Heart right ventricle (tissue), 16 donors: ENCODE data around the gene MPV17L. TPM values are rescaled to one million over a fixed set of nuclear protein-coding genes. Genes with fewer than 3 reads are reported as not detected.
"Not testable (repeated sequence)": the region's sequence is repeated elsewhere in the genome, so short reads cannot be mapped to it uniquely, and the experiment has no call there.

Experiments
- ATAC-seq, 8 donors: fragments of 200-7000 bp; cut with Tn5 transposase; one replicate each; pipeline ENCODE4 v1.9.1; 2020; ENCODE audit warnings: mild to moderate bottlenecking in 8 of 8, moderate library complexity in 8 of 8, moderate number of reproducible peaks in 1 of 8
- DNase-seq, 2 donors: peaks; one replicate each; pipeline ENCODE4 v3.0.0-alpha.2; 2020
- H3K27ac ChIP-seq, 10 donors: fragments of 200-600 bp; sonication (generic) in 2 of 10; one replicate each; pipeline versions ENCODE4 v1.5.0 to v1.8.0; 2020 to 2022; ENCODE audit warnings: mild to moderate bottlenecking in 3 of 10
- H3K27me3 ChIP-seq, 7 donors: fragments of 200-600 bp; one replicate each; pipeline ENCODE4 v1.8.0; 2021 to 2022; ENCODE audit warnings: mild to moderate bottlenecking in 2 of 7
- H3K36me3 ChIP-seq, 9 donors: fragments of 200-600 bp; sonication (generic) in 1 of 9; one replicate each; pipeline versions ENCODE4 v1.5.0 to v1.8.0; 2020 to 2022; ENCODE audit warnings: mild to moderate bottlenecking in 2 of 9
- H3K4me1 ChIP-seq, 9 donors: fragments of 200-600 bp; sonication (generic) in 1 of 9; one replicate each; pipeline versions ENCODE4 v1.5.0 to v1.8.0; 2020 to 2022; ENCODE audit warnings: mild to moderate bottlenecking in 4 of 9
- H3K4me3 ChIP-seq, 10 donors: fragments of 200-600 bp; sonication (generic) in 2 of 10; one replicate each; pipeline versions ENCODE4 v1.5.0 to v1.8.0; 2020 to 2022; ENCODE audit warnings: mild to moderate bottlenecking in 7 of 10, moderate library complexity in 2 of 10
- H3K9me3 ChIP-seq, 11 donors: fragments of 200-600 bp in 10 of 11; sonication (generic) in 2 of 11; one replicate each; pipeline versions ENCODE4 v1.5.0 to v1.8.0; 2013 to 2022; ENCODE audit warnings: mild to moderate bottlenecking in 2 of 11, control low read depth in 1 of 11, moderate library complexity in 1 of 11
- WGBS, 2 donors: extraction: QIAGEN DNeasy Blood & Tissue Kit; methylation state at CpG; one replicate each; pipeline ENCODE4 v1.1.7; 2013; ENCODE audit warnings: inconsistent platforms in 1 of 2; 5-methylcytosine and 5-hydroxymethylcytosine counted together
- intact Hi-C, 10 donors: fragments of 100-400 bp; cut with DNase I; formaldehyde crosslinking; loops; one replicate each; pipeline versions ENCODE4 v1.11.1 to v1.14.2; 2022
- polyA plus RNA-seq, 2 donors: library from polyadenylated mRNA; stranded (reverse); fragments of 200-250 nt; gene quantifications; one replicate each; pipeline ENCODE4 v1.2.3, GENCODE V29; 2013
- total RNA-seq, 10 donors: library from RNA; stranded (reverse); fragmentation: NEBNext Ultra II Directional in 3 of 10; extraction: Animal tissue kit (Norgen Biotek cat#: 25700) in 3 of 10; gene quantifications; one replicate each; pipeline versions ENCODE4 v1.2.1 to v1.2.4, GENCODE V29; 2021 to 2023
- TF ChIP-seq, protein P1 (sequence below), 9 donors: fragments of 200-600 bp; sonication (generic) in 2 of 9; IDR thresholded peaks; one replicate each; pipeline versions ENCODE4 v1.5.0 to v1.8.0; 2021 to 2022; ENCODE audit warnings: antibody characterized with exemption in 9 of 9, mild to moderate bottlenecking in 5 of 9, moderate library complexity in 1 of 9
- donor health status: Arrhythmogenic right ventricular cardiomyopathy.
- donor health status: ischemic (EF 13 %, LVEDD 7.1; RV severe dilation, severe dysfunction).
- donor health status: healthy with polysubstance abuse.
- donor health status: DM: no; HTN: yes; CAD: no.
- donor health status: DM: no; HTN: no; CAD: no.
- donor health status: ischemic (EF 25% LVEDD 6.9; RV normal size, moderate dysfunction).
- donor health status: ischemic (EF 25% LVEDD 5.7; RV mildly dilated, moderate dysfunction).
- donor health status: healthy.
- donor health status: DM: yes; HTN: yes; CAD: no.
- donor health status: Ischemic cardiomyopathy.
- donor health status: ischemic (EF 35%, LVEDD 5.7; RV mildly dilated, moderate dysfunction).
- donor health status: nonischemic (EF 11% LVEDD 7.7; RV severe dilation, severe dysfunction).
- donor health status: DM: yes; HTN: yes; CAD: no.
- donor health status: PGD.
- donor health status: ischemic (EF 29% LVEDD 5.4; RV normal size, mild dysfunction).
- donor health status: nonischemic (EF 23%, LVEDD 6.1; RV moderate dilation, normal function).

The MPV17L gene
- total and polyA plus RNA-seq, 12 donors: 2.8 to 10.0 (median 8.2) TPM

- H3K9me3 ChIP-seq: peaks cover 0 to 8% (median 0%) of the 10 kb centered on the region in 11 donors
- no peak overlapping the region for H3K4me3 ChIP-seq
- peak overlapping the region in 5 of 10 donors; percentile 16 to 55 (median 25) for H3K27ac ChIP-seq
- DNase-seq (no peak), ATAC-seq (peak in 1 of 8 donors; percentile 36)
- H3K36me3 ChIP-seq: no peaks in the 10 kb centered on the region
- WGBS, 2 donors: 87 to 92% methylated on average over 3 of the region's 3 CpGs
- H3K4me1 ChIP-seq: peaks cover 0 to 19% (median 3%) of the 10 kb centered on the region in 9 donors
- peaks cover 0 to 8% (median 0%) of the 10 kb centered on the region in 7 donors for H3K27me3 ChIP-seq
- intact Hi-C loops: loop anchor here in 1 of 10 donors (10.0 kb wide), 1 partner anchor 74 kb away; no protein-coding TSS in a partner anchor
- TF ChIP-seq, protein P1, sequence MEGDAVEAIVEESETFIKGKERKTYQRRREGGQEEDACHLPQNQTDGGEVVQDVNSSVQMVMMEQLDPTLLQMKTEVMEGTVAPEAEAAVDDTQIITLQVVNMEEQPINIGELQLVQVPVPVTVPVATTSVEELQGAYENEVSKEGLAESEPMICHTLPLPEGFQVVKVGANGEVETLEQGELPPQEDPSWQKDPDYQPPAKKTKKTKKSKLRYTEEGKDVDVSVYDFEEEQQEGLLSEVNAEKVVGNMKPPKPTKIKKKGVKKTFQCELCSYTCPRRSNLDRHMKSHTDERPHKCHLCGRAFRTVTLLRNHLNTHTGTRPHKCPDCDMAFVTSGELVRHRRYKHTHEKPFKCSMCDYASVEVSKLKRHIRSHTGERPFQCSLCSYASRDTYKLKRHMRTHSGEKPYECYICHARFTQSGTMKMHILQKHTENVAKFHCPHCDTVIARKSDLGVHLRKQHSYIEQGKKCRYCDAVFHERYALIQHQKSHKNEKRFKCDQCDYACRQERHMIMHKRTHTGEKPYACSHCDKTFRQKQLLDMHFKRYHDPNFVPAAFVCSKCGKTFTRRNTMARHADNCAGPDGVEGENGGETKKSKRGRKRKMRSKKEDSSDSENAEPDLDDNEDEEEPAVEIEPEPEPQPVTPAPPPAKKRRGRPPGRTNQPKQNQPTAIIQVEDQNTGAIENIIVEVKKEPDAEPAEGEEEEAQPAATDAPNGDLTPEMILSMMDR (IDR thresholded peaks at IDR 0.05): no peak
These were observed 45.3 kb downstream of the MPV17L start for GRCh38 chr16:15440852-15441251.

DNA sequence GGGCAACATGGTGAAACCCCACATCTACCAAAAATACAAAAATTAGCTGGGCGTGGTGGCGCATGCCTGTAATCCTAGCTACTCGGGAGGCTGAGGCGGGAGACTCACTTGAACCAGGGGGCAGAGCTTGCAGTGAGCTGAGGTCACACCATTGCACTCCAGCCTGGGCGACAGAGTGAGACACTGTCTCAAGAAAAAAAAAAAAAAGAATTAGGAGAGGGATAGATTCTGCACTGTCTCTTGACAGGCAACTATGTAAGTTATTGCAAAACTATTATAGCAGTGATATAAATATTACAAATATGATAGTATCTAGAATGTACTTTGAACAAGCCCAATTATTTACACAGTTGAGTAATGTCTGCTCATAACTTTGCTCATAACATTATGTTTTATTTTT, 46.6 kb downstream of the MPV17L start:
- 96 to 98% methylated on average over 5 of the region's 5 CpGs for WGBS, 2 donors
- H3K27me3 ChIP-seq, DNase-seq, H3K4me3 ChIP-seq, H3K9me3 ChIP-seq, ATAC-seq, H3K27ac ChIP-seq, H3K36me3 ChIP-seq: not testable (repeated sequence)
- intact Hi-C loops: loop anchor here in 1 of 10 donors (10.0 kb wide), 1 partner anchor 73 kb away; no protein-coding TSS in a partner anchor
- H3K4me1 ChIP-seq: peaks cover 0 to 15% (median 3%) of the 10 kb centered on the region in 9 donors

GRCh38 chr16:15443753-15444152, 48.2 kb downstream of the MPV17L start:
- 88 to 94% methylated on average over 4 of the region's 4 CpGs for WGBS, 2 donors
- H3K9me3 ChIP-seq: peaks cover 0 to 9% (median 0%) of the 10 kb centered on the region in 11 donors

GRCh38 chr16:15444264-15444663, 48.7 kb downstream of the MPV17L start:
- 94 to 97% methylated on average over 3 of the region's 3 CpGs for WGBS, 2 donors
- DNase-seq (no peak), ATAC-seq (no peak)
- H3K27me3 ChIP-seq: no peaks in the 10 kb centered on the region
- H3K4me3 ChIP-seq: no peak overlapping the region
- peaks cover 0 to 15% (median 3%) of the 10 kb centered on the region in 9 donors for H3K4me1 ChIP-seq
- H3K9me3 ChIP-seq: peaks cover 0 to 9% (median 0%) of the 10 kb centered on the region in 11 donors
- H3K27ac ChIP-seq: no peak overlapping the region
- no peaks in the 10 kb centered on the region for H3K36me3 ChIP-seq
- TF ChIP-seq, protein P1 (IDR thresholded peaks at IDR 0.05): no peak
- intact Hi-C loops: loop anchor here in 1 of 10 donors (10.0 kb wide), 1 partner anchor 71 kb away; no protein-coding TSS in a partner anchor

More at GRCh38 chr16:15443753-15444152, 48.2 kb downstream of the MPV17L start:
- intact Hi-C loops: loop anchor here in 1 of 10 donors (10.0 kb wide), 1 partner anchor 71 kb away; no protein-coding TSS in a partner anchor
- Histone ChIP-seq H3K4me3 (no peak overlapping the region), H3K27ac (no peak overlapping the region), H3K27me3 (no peaks in the 10 kb centered on the region), H3K4me1 (peaks cover 0 to 15% (median 3%) of the 10 kb centered on the region in 9 donors), H3K36me3 (no peaks in the 10 kb centered on the region)
- ATAC-seq: no peak
- TF ChIP-seq, protein P1 (IDR thresholded peaks at IDR 0.05): no peak
- DNase-seq: no peak

DNA sequence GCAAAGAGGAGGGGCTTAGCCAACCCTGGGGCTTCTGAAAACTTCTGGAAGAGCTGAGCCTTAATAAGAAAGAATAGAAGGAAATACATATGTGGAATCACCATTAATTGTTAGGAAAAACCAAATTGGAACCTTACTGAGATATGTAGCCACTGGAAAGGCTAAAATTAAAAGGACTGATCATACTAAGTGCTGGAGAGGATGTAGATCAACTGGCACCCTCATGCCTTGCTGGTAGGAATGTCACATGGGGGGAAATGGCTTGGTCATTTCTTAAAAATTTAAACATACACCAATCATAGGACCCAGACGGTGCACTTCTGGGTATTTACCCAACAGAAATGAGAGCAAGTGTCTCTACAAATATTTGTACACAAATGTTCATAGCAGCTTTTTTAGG, 49.9 kb downstream of the MPV17L start:
- H3K4me3 ChIP-seq: no peak overlapping the region
- intact Hi-C loops: loop anchor here in 1 of 10 donors (10.0 kb wide), 1 partner anchor 69 kb away; no protein-coding TSS in a partner anchor
- no peak overlapping the region for H3K27ac ChIP-seq
- DNase-seq: no peak
- TF ChIP-seq, protein P1 (IDR thresholded peaks at IDR 0.05): no peak
- no peaks in the 10 kb centered on the region for H3K27me3 ChIP-seq
- no peak for ATAC-seq
- H3K4me1 ChIP-seq: peaks cover 0 to 5% (median 0%) of the 10 kb centered on the region in 9 donors
- no peaks in the 10 kb centered on the region for H3K36me3 ChIP-seq
- peaks cover 0 to 9% (median 0%) of the 10 kb centered on the region in 11 donors for H3K9me3 ChIP-seq
- 93 to 97% methylated on average over 1 of the region's 1 CpG for WGBS, 2 donors
